H1 (cell line): ENCODE data around the gene ARMH3. TPM values are rescaled to one million over a fixed set of nuclear protein-coding genes. Genes with fewer than 3 reads are reported as not detected.

Experiments
- CTCF ChIA-PET: fragments of 300-600 bp; sonication (Branson Sonifier 250); formaldehyde crosslinking; loops from one replicate; lab custom pipeline; 2021; ENCODE audit not compliant: partially characterized antibody; lab: Charles Lee
- POLR2A ChIA-PET: fragments of 300-600 bp; sonication (Branson Sonifier 250); formaldehyde crosslinking; loops from one replicate; lab custom pipeline; 2021; ENCODE audit warnings: inconsistent platforms; ENCODE audit not compliant: partially characterized antibody; lab: Charles Lee
- DNase-seq, 2 experiments: peaks; one replicate each; pipeline versions ENCODE4 v3.0.0 to v3.0.0-alpha.2; 2010 to 2022; ENCODE audit warnings: low spot score in 2 of 2, low read depth in 1 of 2, mixed read lengths in 1 of 2
- FAIRE-seq: peaks from 2 replicates; lab custom pipeline; 2011; peaks lifted over from hg19 to GRCh38; lab: Jason Lieb, UNC
- H2AFZ ChIP-seq: 2 replicates; pipeline ENCODE4 v1.8.1; 2012; ENCODE audit warnings: low read length, inconsistent platforms
- H2AK5ac ChIP-seq: 2 replicates; pipeline ENCODE4 v1.6.1; 2013; ENCODE audit warnings: low read depth, low read length
- H2BK120ac ChIP-seq: replicated peaks from 2 replicates; pipeline ENCODE3; 2013; ENCODE audit warnings: low read depth, low read length, inconsistent platforms
- H2BK12ac ChIP-seq: 2 replicates; pipeline ENCODE4 v1.6.1; 2013; ENCODE audit warnings: low read depth, low read length
- H2BK15ac ChIP-seq: 2 replicates; pipeline ENCODE4 v1.6.1; 2013; ENCODE audit warnings: low read length
- H2BK20ac ChIP-seq: 2 replicates; pipeline ENCODE4 v1.6.1; 2013; ENCODE audit warnings: low read length
- H2BK5ac ChIP-seq: 2 replicates; pipeline ENCODE4 v1.6.1; 2013; ENCODE audit warnings: low read depth, low read length
- H3K14ac ChIP-seq: 2 replicates; pipeline ENCODE4 v1.6.1; 2013; ENCODE audit warnings: inconsistent platforms; ENCODE audit not compliant: insufficient read length
- H3K18ac ChIP-seq: 2 replicates; pipeline ENCODE4 v1.6.1; 2013; ENCODE audit warnings: low read length; ENCODE audit errors: extremely low read depth
- H3K23ac ChIP-seq: 2 replicates; pipeline ENCODE4 v1.6.1; 2013; ENCODE audit warnings: inconsistent platforms; ENCODE audit not compliant: insufficient read length
- H3K23me2 ChIP-seq: 2 replicates; pipeline ENCODE4 v1.6.1; 2013; ENCODE audit warnings: low read depth, low read length
- H3K27ac ChIP-seq: 2 replicates; pipeline ENCODE4 v1.6.1; 2011; ENCODE audit warnings: low read depth, low read length, inconsistent platforms
- H3K27me3 ChIP-seq, 4 experiments: replicated peaks in 1 of 4; 1 replicate in 1 of 4; 2 replicates in 3 of 4; pipeline versions ENCODE4 v1.6.1 to v1.8.1; 2011 to 2013; ENCODE audit warnings: low read length in 3 of 4, mild to moderate bottlenecking in 3 of 4, inconsistent platforms in 2 of 4, mixed read lengths in 2 of 4, moderate library complexity in 1 of 4; ENCODE audit not compliant: control insufficient read depth in 3 of 4, insufficient read depth in 3 of 4; ENCODE audit errors: extremely low read depth in 1 of 4
- H3K36me3 ChIP-seq, 4 experiments: 2 replicates each; pipeline versions ENCODE4 v1.6.1 to v1.8.1; 2011 to 2013; ENCODE audit warnings: mild to moderate bottlenecking in 4 of 4, low read length in 3 of 4, moderate library complexity in 2 of 4, control low read depth in 1 of 4, inconsistent platforms in 1 of 4; ENCODE audit not compliant: insufficient read depth in 4 of 4, control insufficient read depth in 2 of 4
- H3K4ac ChIP-seq: replicated peaks from 2 replicates; pipeline ENCODE3; 2013; ENCODE audit warnings: low read length, low read depth, mixed read lengths, inconsistent platforms; ENCODE audit not compliant: insufficient read length
- H3K4me1 ChIP-seq, 4 experiments: replicated peaks in 1 of 4; 1 replicate in 1 of 4; 2 replicates in 3 of 4; pipeline versions ENCODE4 v1.6.1 to v1.8.1; 2011 to 2013; ENCODE audit warnings: low read length in 3 of 4, inconsistent platforms in 2 of 4, mixed read lengths in 1 of 4; ENCODE audit not compliant: insufficient read depth in 4 of 4, control insufficient read depth in 3 of 4
- H3K4me2 ChIP-seq, 2 experiments: 2 replicates each; pipeline versions ENCODE4 v1.6.1 to v1.8.1; 2011 to 2013; ENCODE audit warnings: low read depth in 2 of 2, low read length in 2 of 2, control low read depth in 1 of 2, inconsistent platforms in 1 of 2, mild to moderate bottlenecking in 1 of 2; ENCODE audit not compliant: insufficient read depth in 1 of 2
- H3K4me3 ChIP-seq, 4 experiments: fragments of 200-600, 300-600 bp in 1 of 4; sonication (generic), shearing (Covaris generic), sonication (Bioruptor Twin) in 1 of 4; 2 replicates each; pipeline versions ENCODE4 v1.5.1 to v1.8.1; 2011 to 2016; ENCODE audit warnings: low read length in 4 of 4, low read depth in 3 of 4, control low read depth in 2 of 4, inconsistent platforms in 2 of 4, mild to moderate bottlenecking in 2 of 4, mixed read lengths in 1 of 4, moderate library complexity in 1 of 4; ENCODE audit not compliant: insufficient read depth in 2 of 4; ENCODE audit errors: extremely low read depth in 1 of 4
- H3K56ac ChIP-seq: replicated peaks from 2 replicates; pipeline ENCODE3; 2013; ENCODE audit warnings: low read depth, mild to moderate bottlenecking, mixed read lengths, low read length, inconsistent platforms; ENCODE audit not compliant: insufficient read length
- H3K79me1 ChIP-seq: 2 replicates; pipeline ENCODE4 v1.6.1; 2013; ENCODE audit warnings: low read depth, low read length, control low read depth
- H3K79me2 ChIP-seq, 2 experiments: 2 replicates each; pipeline versions ENCODE4 v1.6.1 to v1.8.1; 2012 to 2013; ENCODE audit warnings: low read length in 2 of 2, mild to moderate bottlenecking in 2 of 2, inconsistent platforms in 1 of 2; ENCODE audit not compliant: insufficient read depth in 2 of 2, control insufficient read depth in 1 of 2
- H3K9ac ChIP-seq, 4 experiments: replicated peaks in 1 of 4; 1 replicate in 1 of 4; 2 replicates in 3 of 4; pipeline versions ENCODE4 v1.6.1 to v1.8.1; 2011 to 2013; ENCODE audit warnings: low read depth in 3 of 4, low read length in 3 of 4, control low read depth in 2 of 4, mild to moderate bottlenecking in 2 of 4, moderate library complexity in 2 of 4, inconsistent platforms in 1 of 4; ENCODE audit errors: extremely low read depth in 1 of 4
- H3K9me3 ChIP-seq, 2 experiments: 2 replicates each; pipeline versions ENCODE4 v1.6.1 to v1.8.1; 2012 to 2013; ENCODE audit warnings: mild to moderate bottlenecking in 2 of 2, moderate library complexity in 2 of 2, control low read depth in 1 of 2, inconsistent platforms in 1 of 2, low read depth in 1 of 2, low read length in 1 of 2, mixed read lengths in 1 of 2; ENCODE audit not compliant: insufficient read depth in 2 of 2
- H4K20me1 ChIP-seq, 2 experiments: replicated peaks in 1 of 2; 2 replicates each; pipeline versions ENCODE3 to v1.8.1; 2011 to 2013; ENCODE audit warnings: inconsistent platforms in 2 of 2, low read length in 2 of 2, mild to moderate bottlenecking in 1 of 2; ENCODE audit not compliant: insufficient read depth in 2 of 2, control insufficient read depth in 1 of 2
- H4K5ac ChIP-seq: 2 replicates; pipeline ENCODE4 v1.6.1; 2013; ENCODE audit warnings: low read length, low read depth, mixed read lengths, inconsistent platforms; ENCODE audit not compliant: insufficient read length
- H4K8ac ChIP-seq: 2 replicates; pipeline ENCODE4 v1.8.0; 2013; ENCODE audit warnings: mild to moderate bottlenecking, moderate library complexity, low read length, inconsistent platforms; ENCODE audit not compliant: insufficient read depth; ENCODE audit errors: extremely low read depth
- H4K91ac ChIP-seq: replicated peaks from 2 replicates; pipeline ENCODE3; 2013; ENCODE audit warnings: low read length, mixed read lengths, inconsistent platforms; ENCODE audit not compliant: insufficient read length
- BCL11A ChIP-seq, 2 experiments: IDR thresholded peaks; one replicate each; pipeline ENCODE4 v1.6.1; 2011; ENCODE audit warnings: low read depth in 2 of 2, low read length in 2 of 2, mild to moderate bottlenecking in 2 of 2
- EP300 ChIP-seq, 2 experiments: IDR thresholded peaks; 1 replicate in 1 of 2; 2 replicates in 1 of 2; pipeline ENCODE4 v1.6.1; 2011 to 2012; ENCODE audit warnings: low read depth in 2 of 2, low read length in 2 of 2, mild to moderate bottlenecking in 2 of 2, borderline replicate concordance in 1 of 2, inconsistent platforms in 1 of 2, moderate library complexity in 1 of 2
- KDM1A ChIP-seq: fragments of 200-600, 300-600 bp; sonication (generic); IDR thresholded peaks from 2 replicates; pipeline ENCODE4 v1.7.1; 2016; ENCODE audit warnings: mild to moderate bottlenecking, low read length, borderline replicate concordance
- KDM4A ChIP-seq: IDR thresholded peaks from one replicate; pipeline ENCODE4 v1.7.1; 2012; ENCODE audit warnings: low read depth, mild to moderate bottlenecking, moderate library complexity, low read length, inconsistent platforms; ENCODE audit not compliant: severe bottlenecking
- NRF1 ChIP-seq: IDR thresholded peaks from 2 replicates; pipeline ENCODE4 v1.6.1; 2011; ENCODE audit warnings: mild to moderate bottlenecking, low read depth, low read length, improper control_type of control experiment
- TEAD4 ChIP-seq: IDR thresholded peaks from 2 replicates; pipeline ENCODE4 v1.6.1; 2012; ENCODE audit warnings: low read depth, low read length, inconsistent platforms, mixed read lengths
- WGBS, 2 experiments: shearing (Covaris generic) in 1 of 2; methylation state at CpG; one replicate each; pipeline versions ENCODE4 v1.1.6 to v1.1.7; 2013 to 2015; ENCODE audit warnings: low lambda C conversion rate in 2 of 2, mixed read lengths in 2 of 2, inconsistent platforms in 1 of 2, low coverage in 1 of 2, missing lambda C conversion rate in 1 of 2; ENCODE audit not compliant: insufficient replicate concordance in 2 of 2, insufficient coverage in 1 of 2, insufficient read length in 1 of 2; ENCODE audit errors: extremely low coverage in 1 of 2, missing lambda C conversion rate in 1 of 2; 5-methylcytosine and 5-hydroxymethylcytosine counted together
- polyA plus RNA-seq, 7 experiments: library from polyadenylated mRNA; depleted of rRNA in 3 of 7; stranded (reverse) in 5 of 7; unstranded in 2 of 7; fragments of >200 nt in 5 of 7; fragments of 200-250 nt in 2 of 7; gene quantifications; 1 replicate in 5 of 7; 2 replicates in 1 of 7; 4 replicates in 1 of 7; pipeline versions ENCODE4 v1.2.1 to v1.2.3, GENCODE V29; 2011 to 2013; ENCODE audit warnings: missing spikeins in 2 of 7, mixed read lengths in 2 of 7
- total RNA-seq: library from RNA; stranded (reverse); fragmentation: NEBNext Ultra II Directional; extraction: Animal tissue kit (Norgen Biotek cat#: 25700); gene quantifications from 2 replicates; pipeline ENCODE4 v1.2.1, GENCODE V29; 2021
- TF ChIP-seq, protein P1 (sequence below), 3 experiments: IDR thresholded peaks; 1 replicate in 2 of 3; 2 replicates in 1 of 3; pipeline versions ENCODE4 v1.5.1 to v1.6.1; 2011; ENCODE audit warnings: low read length in 3 of 3, mild to moderate bottlenecking in 3 of 3, inconsistent platforms in 2 of 3, low read depth in 1 of 3, moderate library complexity in 1 of 3; ENCODE audit not compliant: insufficient read depth in 1 of 3; ENCODE audit errors: control extremely low read depth in 1 of 3
- TF ChIP-seq, protein P2 (sequence below): IDR thresholded peaks from 2 replicates; pipeline ENCODE4 v1.6.1; 2011; ENCODE audit warnings: low read depth, mild to moderate bottlenecking, low read length; ENCODE audit not compliant: insufficient read depth

ARMH3 gene
- total and polyA plus RNA-seq, 2 of the 8 experiments (the other 6 are each of a cell fraction or from before 2014, with no cell fraction given), result 11.6 to 18.3 TPM

DNA sequence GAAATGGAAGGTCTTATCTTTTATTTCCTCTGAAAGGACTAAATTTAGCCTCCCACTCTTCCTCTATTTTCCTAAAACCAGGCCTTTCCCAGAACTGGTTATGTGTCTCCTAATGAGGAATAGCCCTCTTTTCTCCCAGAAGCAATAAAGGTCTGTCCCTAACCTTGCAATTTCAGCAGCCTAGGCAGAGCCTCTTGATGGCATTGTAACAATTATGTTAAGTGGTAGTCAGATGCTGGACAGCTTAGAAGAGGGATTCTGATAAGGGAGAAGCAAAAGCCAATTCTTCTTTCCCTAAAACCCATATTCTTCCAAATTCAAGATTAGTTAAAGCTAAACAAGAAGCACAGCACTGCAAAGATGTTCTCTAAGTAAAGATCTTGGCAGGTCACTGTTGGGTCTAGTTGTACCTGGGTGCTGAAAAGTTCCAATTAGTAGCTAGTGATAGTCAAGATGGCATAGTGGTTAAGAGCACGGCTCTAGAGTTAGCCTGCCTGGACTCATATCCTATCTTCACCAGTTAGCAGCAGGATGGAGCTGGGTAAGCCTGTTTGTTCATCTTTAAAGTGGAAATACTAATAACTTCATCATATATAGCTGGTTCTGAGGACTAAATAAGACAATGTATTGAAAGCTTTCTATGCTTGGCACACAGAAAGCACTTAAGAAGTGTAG, 198.0 kb downstream of the ARMH3 start:
- no peak overlapping the region for H3K56ac ChIP-seq
- no peak for DNase-seq
- H3K23me2 ChIP-seq, result no peaks in the 10 kb centered on the region
- H3K27ac ChIP-seq, result no peak overlapping the region
- H3K27me3 ChIP-seq, result no peaks in the 10 kb centered on the region; a peak in 1 of 7 replicates
- H2BK15ac ChIP-seq, result no peak overlapping the region
- no peaks in the 10 kb centered on the region for H3K4me1 ChIP-seq
- no peak overlapping the region for H2BK120ac ChIP-seq
- 88% methylated on average over 1 of the region's 1 CpG; no CpG with 5 or more reads in 1 of the 2 experiments for WGBS, 2 experiments
- no peak overlapping the region for H2AFZ ChIP-seq
- no peak overlapping the region for H3K18ac ChIP-seq
- peaks cover 0 to 6% of the 10 kb centered on the region in 2 experiments; a peak in 2 of 4 replicates for H3K9me3 ChIP-seq
- no peak overlapping the region for H3K9ac ChIP-seq
- H4K5ac ChIP-seq, result no peak overlapping the region
- no peak overlapping the region for H3K4ac ChIP-seq
- ChIA-PET CTCF (interaction anchor here (0.7 to 8.3 kb wide), 13 partner anchors 8 to 215 kb away, joined by 3 to 70 read pairs (median 5); partner anchors contain the start of gene KCNIP2), POLR2A (interaction anchor here (1.7 kb wide), 1 partner anchor 39 kb away, joined by 3 read pairs; the partner anchor contains the start of gene OGA)
- H4K8ac ChIP-seq, result no peak overlapping the region
- H3K4me2 ChIP-seq, result no peak overlapping the region
- no peaks in the 10 kb centered on the region; the same call in 1 of the 2 replicates for H3K79me1 ChIP-seq
- no peak overlapping the region for H2BK12ac ChIP-seq
- H3K23ac ChIP-seq, result no peak overlapping the region
- no peak for FAIRE-seq
- H4K20me1 ChIP-seq, result no peaks in the 10 kb centered on the region
- H3K14ac ChIP-seq, result no peak overlapping the region
- no peak overlapping the region for H3K4me3 ChIP-seq
- H3K36me3 ChIP-seq, result no peaks in the 10 kb centered on the region; a peak in 1 of 8 replicates
- no peak overlapping the region for H4K91ac ChIP-seq
- no peaks in the 10 kb centered on the region for H3K79me2 ChIP-seq
- H2BK20ac ChIP-seq, result no peak overlapping the region
- no peak overlapping the region for H2AK5ac ChIP-seq
- no peak overlapping the region for H2BK5ac ChIP-seq
- TF ChIP-seq BCL11A (IDR thresholded peaks at IDR 0.05; ENCODE audit: low read depth in 2 of 2, low read length in 2 of 2) (no peak), TEAD4 (no peak), KDM1A (no peak), KDM4A (no peak), EP300 (IDR thresholded peaks at IDR 0.05; ENCODE audit: borderline replicate concordance in 1 of 2, low read depth in 2 of 2, low read length in 2 of 2) (no peak), NRF1 (no peak)
- TF ChIP-seq, protein P1, sequence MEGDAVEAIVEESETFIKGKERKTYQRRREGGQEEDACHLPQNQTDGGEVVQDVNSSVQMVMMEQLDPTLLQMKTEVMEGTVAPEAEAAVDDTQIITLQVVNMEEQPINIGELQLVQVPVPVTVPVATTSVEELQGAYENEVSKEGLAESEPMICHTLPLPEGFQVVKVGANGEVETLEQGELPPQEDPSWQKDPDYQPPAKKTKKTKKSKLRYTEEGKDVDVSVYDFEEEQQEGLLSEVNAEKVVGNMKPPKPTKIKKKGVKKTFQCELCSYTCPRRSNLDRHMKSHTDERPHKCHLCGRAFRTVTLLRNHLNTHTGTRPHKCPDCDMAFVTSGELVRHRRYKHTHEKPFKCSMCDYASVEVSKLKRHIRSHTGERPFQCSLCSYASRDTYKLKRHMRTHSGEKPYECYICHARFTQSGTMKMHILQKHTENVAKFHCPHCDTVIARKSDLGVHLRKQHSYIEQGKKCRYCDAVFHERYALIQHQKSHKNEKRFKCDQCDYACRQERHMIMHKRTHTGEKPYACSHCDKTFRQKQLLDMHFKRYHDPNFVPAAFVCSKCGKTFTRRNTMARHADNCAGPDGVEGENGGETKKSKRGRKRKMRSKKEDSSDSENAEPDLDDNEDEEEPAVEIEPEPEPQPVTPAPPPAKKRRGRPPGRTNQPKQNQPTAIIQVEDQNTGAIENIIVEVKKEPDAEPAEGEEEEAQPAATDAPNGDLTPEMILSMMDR (IDR thresholded peaks at IDR 0.05; ENCODE audit: control extremely low read depth in 1 of 3, insufficient read depth in 1 of 3, low read depth in 1 of 3, low read length in 3 of 3), result no peak
- TF ChIP-seq, protein P2, sequence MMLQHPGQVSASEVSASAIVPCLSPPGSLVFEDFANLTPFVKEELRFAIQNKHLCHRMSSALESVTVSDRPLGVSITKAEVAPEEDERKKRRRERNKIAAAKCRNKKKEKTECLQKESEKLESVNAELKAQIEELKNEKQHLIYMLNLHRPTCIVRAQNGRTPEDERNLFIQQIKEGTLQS, result no peak
